Mesothelial cell of epicardium (in vitro differentiated cells): Measurements from ENCODE around the gene AGTR1. TPM values are rescaled to one million over a fixed set of nuclear protein-coding genes. Genes with fewer than 3 reads are reported as not detected.

Experiments used
- DNase-seq, 2 experiments: peaks; one replicate each; pipeline ENCODE4 v3.0.0; 2021; ENCODE audit warnings: low spot score in 2 of 2; ENCODE audit not compliant: unreplicated experiment in 2 of 2
- H3K27ac Mint-ChIP-seq: 2 replicates; pipeline ENCODE4 v1.8.0; 2021; ENCODE audit warnings: mixed read lengths
- H3K27me3 Mint-ChIP-seq: 2 replicates; pipeline ENCODE4 v1.8.0; 2021; ENCODE audit warnings: low read depth, mixed read lengths
- H3K36me3 Mint-ChIP-seq: 2 replicates; pipeline ENCODE4 v1.8.0; 2021; ENCODE audit warnings: mixed read lengths
- H3K4me1 Mint-ChIP-seq: 2 replicates; pipeline ENCODE4 v1.8.0; 2021; ENCODE audit warnings: mixed read lengths
- H3K4me3 Mint-ChIP-seq: 2 replicates; pipeline ENCODE4 v1.8.0; 2021; ENCODE audit warnings: mild to moderate bottlenecking, moderate library complexity, mixed read lengths
- H3K9me3 Mint-ChIP-seq: 2 replicates; pipeline ENCODE4 v1.8.0; 2021; ENCODE audit warnings: mixed read lengths
- CTCF ChIP-seq: fragments of 200-600 bp; sonication (generic); IDR thresholded peaks from one replicate; pipeline ENCODE4 v1.5.0; 2021; ENCODE audit warnings: antibody characterized with exemption; ENCODE audit not compliant: unreplicated experiment
- total RNA-seq: library from RNA; stranded (reverse); gene quantifications from 3 replicates; pipeline ENCODE4 v1.2.1, GENCODE V29; 2021

The AGTR1 gene
- total RNA-seq, 1 donor from 2014 or later = 0.13 TPM

- Mint-ChIP-seq H3K27me3 (peaks cover 4% of the 10 kb centered on the region), H3K9me3 (no peaks in the 10 kb centered on the region), H3K27ac (no peak overlapping the region), H3K4me3 (no peak overlapping the region), H3K36me3 (no peaks in the 10 kb centered on the region), H3K4me1 (peaks cover 4% of the 10 kb centered on the region)
- TF ChIP-seq CTCF = no peak
- no peak for DNase-seq
Observed at GRCh38 chr3:148735597-148735996, 37.9 kb downstream of the AGTR1 start.

GRCh38 chr3:148736086-148736485 is 38.4 kb downstream of the AGTR1 start:
- no peak for TF ChIP-seq CTCF
- H3K27ac Mint-ChIP-seq = no peak overlapping the region
- no peak overlapping the region for H3K4me3 Mint-ChIP-seq
- H3K9me3 Mint-ChIP-seq = no peaks in the 10 kb centered on the region
- H3K4me1 Mint-ChIP-seq = peaks cover 4% of the 10 kb centered on the region
- DNase-seq = no peak
- H3K36me3 Mint-ChIP-seq = no peaks in the 10 kb centered on the region
- peaks cover 4% of the 10 kb centered on the region for H3K27me3 Mint-ChIP-seq

- DNase-seq = no peak
- Mint-ChIP-seq H3K27ac (no peak overlapping the region), H3K4me1 (peaks cover 4% of the 10 kb centered on the region), H3K27me3 (peaks cover 10% of the 10 kb centered on the region), H3K9me3 (no peaks in the 10 kb centered on the region), H3K36me3 (no peaks in the 10 kb centered on the region), H3K4me3 (no peak overlapping the region)
- no peak for TF ChIP-seq CTCF
Observed at GRCh38 chr3:148737104-148737530, 39.4 kb downstream of the AGTR1 start.

- no peak overlapping the region for H3K27ac Mint-ChIP-seq
- H3K9me3 Mint-ChIP-seq = no peaks in the 10 kb centered on the region
- no peak overlapping the region for H3K4me3 Mint-ChIP-seq
- H3K27me3 Mint-ChIP-seq = peaks cover 10% of the 10 kb centered on the region
- DNase-seq = no peak
- no peak for TF ChIP-seq CTCF
- peaks cover 4% of the 10 kb centered on the region for H3K4me1 Mint-ChIP-seq
- no peaks in the 10 kb centered on the region for H3K36me3 Mint-ChIP-seq
Observed at GRCh38 chr3:148739720-148740119, 42.0 kb downstream of the AGTR1 start.

- H3K4me1 Mint-ChIP-seq = peaks cover 4% of the 10 kb centered on the region
- H3K27ac Mint-ChIP-seq = no peak overlapping the region
- no peaks in the 10 kb centered on the region for H3K36me3 Mint-ChIP-seq
- no peak for TF ChIP-seq CTCF
- H3K4me3 Mint-ChIP-seq = no peak overlapping the region
- no peak for DNase-seq
- H3K9me3 Mint-ChIP-seq = no peaks in the 10 kb centered on the region
- H3K27me3 Mint-ChIP-seq = peaks cover 9% of the 10 kb centered on the region
Observed at GRCh38 chr3:148740291-148740690, 42.6 kb downstream of the AGTR1 start.

GRCh38 chr3:148741219-148741618 is 43.5 kb downstream of the AGTR1 start:
- TF ChIP-seq CTCF = no peak
- DNase-seq = no peak
- Mint-ChIP-seq H3K27ac (no peak overlapping the region), H3K4me1 (peaks cover 4% of the 10 kb centered on the region), H3K9me3 (no peaks in the 10 kb centered on the region), H3K36me3 (no peaks in the 10 kb centered on the region), H3K27me3 (peaks cover 6% of the 10 kb centered on the region), H3K4me3 (no peak overlapping the region)
